OCI-LY1 (cell line): ENCODE measurements around the gene RHOD.

Experiments
- CTCF ChIP-seq: fragments of 200-600 bp; sonication (generic), shearing (Covaris generic); IDR thresholded peaks from 2 replicates; pipeline ENCODE4 v1.5.1; 2017; ENCODE audit warnings: mild to moderate bottlenecking, antibody characterized with exemption, low read length, moderate library complexity, mixed read lengths
- EZH2 ChIP-seq: fragments of 200-600 bp; sonication (generic), shearing (Covaris generic); IDR thresholded peaks from 2 replicates; pipeline ENCODE4 v1.8.0; 2017; ENCODE audit warnings: borderline replicate concordance, mixed run types, mild to moderate bottlenecking, antibody characterized with exemption, low read length, moderate library complexity, mixed read lengths

GRCh38 chr11:67051945-67052488 is 4.6 kb upstream of the RHOD start:
- TF ChIP-seq CTCF (no peak), EZH2 (no peak)
